Fibroblast of lung (primary cell): ENCODE results near the gene ERBB2. TPM values are rescaled to one million over a fixed set of nuclear protein-coding genes. Genes with fewer than 3 reads are reported as not detected.

Source experiments
- DNase-seq, 2 donors: peaks; one replicate each; pipeline versions ENCODE4 v3.0.0 to v3.0.0-alpha.2; 2010; ENCODE audit warnings: low read depth in 2 of 2
- H2AFZ ChIP-seq: 2 replicates; pipeline ENCODE4 v1.5.1; 2012; ENCODE audit warnings: low read length, control low read depth, inconsistent platforms
- H3K27ac ChIP-seq: 2 replicates; pipeline ENCODE4 v1.5.1; 2011; ENCODE audit warnings: low read length, control low read depth; ENCODE audit not compliant: insufficient read depth
- H3K27me3 ChIP-seq: 2 replicates; pipeline ENCODE4 v1.5.1; 2011; ENCODE audit warnings: mild to moderate bottlenecking, low read length; ENCODE audit not compliant: control insufficient read depth, insufficient read depth
- H3K36me3 ChIP-seq: 2 replicates; pipeline ENCODE4 v1.5.1; 2011; ENCODE audit warnings: low read length; ENCODE audit not compliant: control insufficient read depth, insufficient read depth
- H3K4me1 ChIP-seq: 2 replicates; pipeline ENCODE4 v1.5.1; 2011; ENCODE audit warnings: low read length; ENCODE audit not compliant: control insufficient read depth, insufficient read depth; ENCODE audit errors: extremely low read depth
- H3K4me2 ChIP-seq: 2 replicates; pipeline ENCODE4 v1.5.1; 2011; ENCODE audit warnings: low read length, control low read depth; ENCODE audit not compliant: insufficient read depth; ENCODE audit errors: extremely low read depth
- H3K4me3 ChIP-seq, 4 experiments: fragments of 200-600 bp in 1 of 4; sonication (generic) in 1 of 4; replicated peaks in 1 of 4; 2 replicates each; pipeline ENCODE4 v1.5.1; 2011 to 2016; ENCODE audit warnings: low read length in 4 of 4, low read depth in 3 of 4, mild to moderate bottlenecking in 3 of 4, control low read depth in 2 of 4, inconsistent platforms in 1 of 4, mixed read lengths in 1 of 4; ENCODE audit not compliant: insufficient read depth in 1 of 4; ENCODE audit errors: control extremely low read depth in 1 of 4
- H3K79me2 ChIP-seq: 2 replicates; pipeline ENCODE4 v1.5.1; 2012; ENCODE audit warnings: mild to moderate bottlenecking, low read length, inconsistent platforms; ENCODE audit not compliant: control insufficient read depth, insufficient read depth
- H3K9ac ChIP-seq: 2 replicates; pipeline ENCODE4 v1.5.1; 2011; ENCODE audit warnings: mild to moderate bottlenecking, low read length, control low read depth; ENCODE audit not compliant: insufficient read depth
- H3K9me3 ChIP-seq: 2 replicates; pipeline ENCODE4 v1.5.1; 2012; ENCODE audit warnings: low read depth, low read length; ENCODE audit not compliant: control insufficient read depth, insufficient read depth
- H4K20me1 ChIP-seq: 2 replicates; pipeline ENCODE4 v1.5.1; 2011; ENCODE audit warnings: low read length; ENCODE audit not compliant: control insufficient read depth, insufficient read depth; ENCODE audit errors: extremely low read depth
- EZH2 ChIP-seq: IDR thresholded peaks from 2 replicates; pipeline ENCODE4 v1.5.1; 2012; ENCODE audit warnings: low read length, control low read depth, mild to moderate bottlenecking; ENCODE audit errors: missing control alignments
- polyA plus RNA-seq, 2 donors: library from polyadenylated mRNA; depleted of rRNA in 1 of 2; stranded (reverse) in 1 of 2; unstranded in 1 of 2; fragments of >200 nt; gene quantifications; 2 replicates each; pipeline ENCODE4 v1.2.1, GENCODE V29; 2011 to 2012; ENCODE audit warnings: missing spikeins in 1 of 2
- total RNA-seq: library from RNA; depleted of rRNA; stranded (reverse); fragments of >200 nt; gene quantifications from 2 replicates; pipeline ENCODE4 v1.2.1, GENCODE V29; 2014
- TF ChIP-seq, protein P1 (sequence below), 2 donors: IDR thresholded peaks in 1 of 2; conservative IDR thresholded peaks in 1 of 2; 1 replicate in 1 of 2; 2 replicates in 1 of 2; pipeline ENCODE4 v1.5.1; 2011 to 2012; ENCODE audit warnings: low read length in 2 of 2, control low read depth in 1 of 2, inconsistent platforms in 1 of 2, low read depth in 1 of 2, mild to moderate bottlenecking in 1 of 2

ERBB2 gene
- total and polyA plus RNA-seq, 2 donors (not counting 1 experiment from before 2014, with no cell fraction given): 24.7 to 33.9 TPM

GRCh38 chr17:39674702-39675389 lies 25.0 kb upstream of the ERBB2 start:
- no peak for TF ChIP-seq EZH2
- TF ChIP-seq, protein P1, sequence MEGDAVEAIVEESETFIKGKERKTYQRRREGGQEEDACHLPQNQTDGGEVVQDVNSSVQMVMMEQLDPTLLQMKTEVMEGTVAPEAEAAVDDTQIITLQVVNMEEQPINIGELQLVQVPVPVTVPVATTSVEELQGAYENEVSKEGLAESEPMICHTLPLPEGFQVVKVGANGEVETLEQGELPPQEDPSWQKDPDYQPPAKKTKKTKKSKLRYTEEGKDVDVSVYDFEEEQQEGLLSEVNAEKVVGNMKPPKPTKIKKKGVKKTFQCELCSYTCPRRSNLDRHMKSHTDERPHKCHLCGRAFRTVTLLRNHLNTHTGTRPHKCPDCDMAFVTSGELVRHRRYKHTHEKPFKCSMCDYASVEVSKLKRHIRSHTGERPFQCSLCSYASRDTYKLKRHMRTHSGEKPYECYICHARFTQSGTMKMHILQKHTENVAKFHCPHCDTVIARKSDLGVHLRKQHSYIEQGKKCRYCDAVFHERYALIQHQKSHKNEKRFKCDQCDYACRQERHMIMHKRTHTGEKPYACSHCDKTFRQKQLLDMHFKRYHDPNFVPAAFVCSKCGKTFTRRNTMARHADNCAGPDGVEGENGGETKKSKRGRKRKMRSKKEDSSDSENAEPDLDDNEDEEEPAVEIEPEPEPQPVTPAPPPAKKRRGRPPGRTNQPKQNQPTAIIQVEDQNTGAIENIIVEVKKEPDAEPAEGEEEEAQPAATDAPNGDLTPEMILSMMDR (conservative IDR thresholded peaks at IDR 0.05 in 1 of 2, IDR thresholded peaks at IDR 0.05 in 1 of 2; ENCODE audit: low read depth in 1 of 2, low read length in 2 of 2): no peak
- Histone ChIP-seq H3K4me2 (no peak overlapping the region), H3K79me2 (no peaks in the 10 kb centered on the region), H3K36me3 (no peaks in the 10 kb centered on the region), H3K9me3 (no peaks in the 10 kb centered on the region), H3K4me3 (no peak overlapping the region), H3K27ac (no peak overlapping the region), H2AFZ (no peak overlapping the region), H4K20me1 (no peaks in the 10 kb centered on the region), H3K4me1 (no peaks in the 10 kb centered on the region), H3K27me3 (peaks cover 15% of the 10 kb centered on the region), H3K9ac (no peak overlapping the region)
- DNase-seq: no peak

- Histone ChIP-seq H3K27ac (no peak overlapping the region), H3K4me1 (no peaks in the 10 kb centered on the region), H3K9ac (no peak overlapping the region), H2AFZ (no peak overlapping the region), H3K79me2 (no peaks in the 10 kb centered on the region), H3K4me3 (no peak overlapping the region), H3K27me3 (peaks cover 14% of the 10 kb centered on the region), H4K20me1 (no peaks in the 10 kb centered on the region), H3K9me3 (no peaks in the 10 kb centered on the region), H3K36me3 (no peaks in the 10 kb centered on the region), H3K4me2 (no peak overlapping the region)
- no peak for TF ChIP-seq EZH2
- TF ChIP-seq, protein P1 (conservative IDR thresholded peaks at IDR 0.05 in 1 of 2, IDR thresholded peaks at IDR 0.05 in 1 of 2; ENCODE audit: low read depth in 1 of 2, low read length in 2 of 2): no peak
- no peak for DNase-seq
These were observed 24.3 kb upstream of the ERBB2 start for GRCh38 chr17:39675390-39676082.

- H3K79me2 ChIP-seq: no peaks in the 10 kb centered on the region
- H3K4me1 ChIP-seq: no peaks in the 10 kb centered on the region
- no peak overlapping the region for H2AFZ ChIP-seq
- no peak overlapping the region for H3K27ac ChIP-seq
- no peak for DNase-seq
- no peaks in the 10 kb centered on the region for H3K9me3 ChIP-seq
- no peak overlapping the region for H3K4me2 ChIP-seq
- no peak overlapping the region for H3K4me3 ChIP-seq
- no peaks in the 10 kb centered on the region for H3K36me3 ChIP-seq
- TF ChIP-seq, protein P1 (conservative IDR thresholded peaks at IDR 0.05 in 1 of 2, IDR thresholded peaks at IDR 0.05 in 1 of 2; ENCODE audit: low read depth in 1 of 2, low read length in 2 of 2): no peak
- TF ChIP-seq EZH2: no peak
- H3K9ac ChIP-seq: no peak overlapping the region
- no peaks in the 10 kb centered on the region for H4K20me1 ChIP-seq
- H3K27me3 ChIP-seq: peaks cover 6% of the 10 kb centered on the region
These were observed 23.6 kb upstream of the ERBB2 start for GRCh38 chr17:39676198-39676819.
